HTR-8/SVneo (cell line): ENCODE measurements around the gene ASB11.

ENCODE experiments used
- DNase-seq: peaks from one replicate; pipeline ENCODE4 v3.0.0; 2011; ENCODE audit warnings: low spot score, mixed read lengths; ENCODE audit not compliant: insufficient read length
- FAIRE-seq: peaks from 2 replicates; lab custom pipeline; 2011; peaks lifted over from hg19 to GRCh38; lab: Jason Lieb, UNC

The ASB11 gene, protein sequence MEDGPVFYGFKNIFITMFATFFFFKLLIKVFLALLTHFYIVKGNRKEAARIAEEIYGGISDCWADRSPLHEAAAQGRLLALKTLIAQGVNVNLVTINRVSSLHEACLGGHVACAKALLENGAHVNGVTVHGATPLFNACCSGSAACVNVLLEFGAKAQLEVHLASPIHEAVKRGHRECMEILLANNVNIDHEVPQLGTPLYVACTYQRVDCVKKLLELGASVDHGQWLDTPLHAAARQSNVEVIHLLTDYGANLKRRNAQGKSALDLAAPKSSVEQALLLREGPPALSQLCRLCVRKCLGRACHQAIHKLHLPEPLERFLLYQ

DNA sequence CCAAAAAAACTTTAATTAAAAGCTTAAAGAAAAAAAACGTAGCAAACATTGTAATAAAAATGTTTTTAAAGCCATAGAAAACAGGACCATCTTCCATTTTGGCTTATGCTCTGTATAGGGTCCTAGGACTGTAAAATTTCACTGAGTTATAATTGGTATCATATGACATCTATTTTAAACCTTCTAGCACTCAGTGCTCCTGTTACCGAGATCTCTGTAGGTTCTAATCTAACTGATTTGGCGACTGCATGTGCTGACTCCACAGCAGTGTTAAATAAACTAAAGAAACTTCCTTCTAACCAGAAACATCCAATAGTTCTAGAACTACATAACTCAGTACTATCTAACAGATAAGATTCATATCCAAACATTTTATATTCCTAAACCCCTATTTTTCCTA lies at the start of gene ASB11:
Gene ASB11, minus strand, starts transcription at position 132 of the 400 bp plus-strand sequence. Its CDS starts 35 bp downstream, at position 97.
- DNase-seq (no peak), FAIRE-seq (no peak)

DNA sequence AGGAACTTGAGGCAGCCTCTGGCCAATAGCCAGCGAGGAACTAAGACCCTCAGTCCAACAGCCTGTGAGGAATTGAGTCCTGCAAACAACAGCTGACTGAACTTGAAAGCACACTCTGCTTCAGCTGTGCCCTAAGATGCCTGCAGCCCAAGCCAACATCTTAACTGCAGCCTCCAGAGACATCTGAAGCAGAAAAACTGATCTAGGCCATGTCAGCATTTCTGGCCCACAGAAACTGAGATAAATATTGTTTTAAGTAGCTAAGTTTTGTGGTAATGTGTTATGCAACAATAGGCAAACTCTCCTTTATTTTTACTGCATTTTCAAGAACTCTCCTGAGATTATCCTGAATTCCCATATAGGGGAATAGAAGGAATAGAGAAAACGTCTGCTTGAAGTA lies 44.3 kb upstream of the ASB11 start:
- FAIRE-seq (no peak), DNase-seq (no peak)

DNA sequence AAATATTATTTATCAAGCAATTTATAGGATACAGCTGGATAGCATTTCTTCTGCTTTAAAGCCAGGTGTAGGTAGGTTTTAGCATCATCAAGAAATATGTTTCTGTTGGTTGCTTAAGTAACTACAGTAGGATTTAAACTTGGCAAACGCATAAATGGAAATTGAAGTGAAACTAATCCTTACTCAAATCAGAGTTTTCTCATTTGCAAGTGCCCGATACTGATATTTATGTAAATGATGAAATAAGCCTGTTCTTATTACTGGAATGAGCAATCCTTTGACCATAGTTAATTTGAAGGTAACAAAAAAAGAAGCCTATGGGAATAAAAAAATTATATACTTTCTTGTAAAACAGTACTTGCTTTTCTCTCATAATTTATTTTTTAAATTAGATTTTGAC lies 43.1 kb upstream of the ASB11 start:
- no peak for DNase-seq
- no peak for FAIRE-seq

DNA sequence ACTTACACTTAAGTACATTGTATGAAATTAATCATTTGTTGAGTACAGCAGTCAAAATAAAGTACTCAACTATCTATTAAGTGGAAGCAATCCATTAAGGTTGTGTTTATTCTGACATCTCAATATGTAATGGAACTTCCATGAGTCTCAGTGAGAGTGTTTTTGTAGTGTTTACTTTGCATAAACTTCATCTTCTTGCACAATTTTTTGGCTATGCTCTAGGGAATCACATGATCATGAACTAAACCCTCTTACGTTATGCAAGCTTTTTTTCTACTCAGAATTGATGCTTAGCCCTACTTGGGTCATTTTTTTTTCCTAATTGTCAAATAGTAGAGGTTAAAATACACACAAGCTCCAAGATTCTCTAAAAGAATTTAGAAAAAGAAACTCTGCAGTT lies 41.0 kb upstream of the ASB11 start:
- no peak for FAIRE-seq
- no peak for DNase-seq

DNA sequence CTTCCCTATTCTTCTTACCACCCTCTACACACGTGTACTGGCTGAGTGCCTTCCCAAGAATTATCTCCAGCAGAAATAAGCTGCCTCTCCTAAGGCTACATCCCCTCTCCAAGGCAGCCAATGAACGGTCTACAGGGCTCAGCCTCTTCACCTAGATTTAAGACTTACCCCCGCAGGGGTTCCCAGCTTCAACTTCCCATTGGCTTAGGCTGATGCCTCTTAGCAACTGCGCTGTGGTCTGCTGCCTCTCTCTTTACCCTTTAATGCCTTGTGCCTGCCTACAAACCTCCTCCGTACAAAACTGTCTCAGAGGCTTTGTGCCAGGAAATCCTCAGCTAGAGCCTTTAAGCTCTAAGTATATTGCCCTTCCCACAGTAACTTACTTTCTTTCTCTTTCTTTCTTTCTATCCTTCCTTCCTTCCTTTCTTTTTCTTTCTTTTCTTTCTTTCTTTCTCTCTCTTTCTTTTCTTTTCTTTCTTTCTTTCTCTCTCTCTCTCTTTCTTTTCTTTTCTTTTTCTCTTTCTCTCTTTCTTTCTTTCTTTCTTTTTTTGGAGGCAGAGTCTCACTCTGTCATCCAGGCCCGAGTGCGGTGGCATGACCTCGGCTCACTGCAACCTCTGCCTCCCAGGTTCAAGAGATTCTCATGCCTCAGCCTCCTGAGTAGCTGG lies 35.0 kb upstream of the ASB11 start:
- FAIRE-seq: no peak
- DNase-seq: no peak

DNA sequence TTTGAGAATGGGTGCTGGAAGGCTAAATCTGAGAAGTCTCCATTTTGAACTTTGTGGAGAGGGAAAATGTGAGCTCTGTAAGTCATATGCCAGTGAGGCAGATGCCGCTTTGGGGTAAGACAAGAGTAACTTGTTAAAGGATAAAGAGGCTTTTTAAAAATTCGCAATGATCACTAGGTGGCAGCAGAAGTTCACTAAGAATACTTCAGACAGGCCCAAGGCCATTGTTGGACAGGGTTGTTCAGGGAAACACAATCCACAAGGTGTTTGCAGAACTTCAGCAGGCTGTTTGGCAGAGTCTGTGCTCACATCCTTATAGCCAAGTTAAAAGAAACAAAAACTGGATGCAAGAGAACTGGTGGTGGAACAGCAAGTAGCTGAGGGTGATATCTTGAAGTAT lies 33.6 kb upstream of the ASB11 start:
- DNase-seq (peak; percentile 47), FAIRE-seq (no peak)

DNA sequence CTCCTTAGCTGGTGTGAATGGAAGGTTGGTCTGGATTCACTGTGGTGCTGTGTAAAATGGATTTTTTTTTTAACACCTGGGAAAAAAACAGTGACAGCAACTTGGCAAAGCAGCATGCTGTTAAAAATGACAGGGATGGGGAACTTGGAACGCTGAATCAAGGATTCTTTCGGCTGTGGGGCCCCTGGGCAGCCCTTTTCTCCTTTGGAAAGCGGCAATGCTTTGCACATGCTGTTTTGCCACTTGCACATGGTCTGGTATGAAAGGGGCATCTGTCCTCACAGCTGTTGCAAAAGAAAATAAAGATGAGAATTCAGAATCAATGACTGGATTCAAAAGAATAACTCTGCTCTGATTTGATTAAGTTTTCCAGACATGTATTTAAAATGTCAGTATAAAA lies 30.5 kb upstream of the ASB11 start:
- no peak for FAIRE-seq
- DNase-seq: no peak

DNA sequence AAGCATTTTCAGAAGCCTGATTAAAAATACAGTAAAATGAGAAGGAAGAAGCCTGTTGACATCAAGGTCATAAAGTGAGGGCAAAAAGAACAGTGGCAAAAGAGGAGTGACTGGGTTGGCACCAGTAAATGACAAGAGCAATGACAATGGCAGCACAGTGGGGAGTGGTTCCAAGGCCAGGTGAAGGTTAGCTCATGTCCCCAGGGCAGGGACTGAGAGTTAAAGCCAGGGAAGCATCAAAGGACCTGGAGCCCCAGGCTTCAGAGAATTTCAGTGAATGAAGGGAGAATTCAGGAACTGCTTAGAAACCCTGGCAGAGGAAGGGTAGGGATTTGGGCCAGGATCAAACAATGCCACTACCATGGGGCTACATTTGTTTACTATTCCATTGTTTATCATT lies 28.7 kb upstream of the ASB11 start:
- no peak for DNase-seq
- FAIRE-seq: no peak

DNA sequence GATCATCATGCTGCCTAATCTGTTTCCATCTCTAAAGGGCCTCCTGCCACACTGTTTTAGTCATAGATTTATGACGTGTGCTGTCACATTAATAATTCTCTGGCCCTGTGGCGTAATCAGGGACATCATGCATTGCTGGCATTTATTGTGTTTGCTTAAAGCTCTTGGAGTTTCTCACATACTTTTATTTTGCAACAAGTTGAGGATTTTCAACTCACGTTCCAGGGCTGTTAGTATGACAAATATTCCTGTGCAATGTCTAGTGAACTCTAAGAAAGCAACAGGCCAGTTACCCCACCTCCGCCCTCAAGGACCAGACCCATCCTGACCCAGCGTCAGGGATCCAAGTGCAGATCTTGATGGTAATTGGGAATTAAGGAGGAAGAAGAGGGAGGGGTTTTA lies 27.6 kb upstream of the ASB11 start:
- FAIRE-seq (no peak), DNase-seq (no peak)

DNA sequence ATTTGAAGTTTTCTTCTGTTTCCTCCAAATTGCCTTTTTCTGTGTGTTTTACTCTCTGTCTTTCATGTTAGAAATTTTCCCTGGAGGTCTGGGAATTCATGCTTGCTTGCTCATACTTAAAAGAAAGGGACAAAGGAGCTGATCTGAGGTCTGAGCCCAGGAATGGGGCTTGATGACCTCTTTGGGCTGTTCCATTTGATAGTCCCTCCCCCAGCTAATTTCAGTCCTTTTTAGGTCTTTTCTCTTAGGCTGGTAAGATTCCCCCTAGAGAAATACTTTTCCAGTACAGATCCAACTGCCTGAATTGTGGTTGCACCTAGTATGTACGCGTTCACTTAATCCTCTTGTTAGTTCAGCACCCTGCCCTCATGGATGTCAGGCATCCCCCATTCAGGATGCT lies 25.4 kb upstream of the ASB11 start:
- no peak for DNase-seq
- FAIRE-seq: no peak

DNA sequence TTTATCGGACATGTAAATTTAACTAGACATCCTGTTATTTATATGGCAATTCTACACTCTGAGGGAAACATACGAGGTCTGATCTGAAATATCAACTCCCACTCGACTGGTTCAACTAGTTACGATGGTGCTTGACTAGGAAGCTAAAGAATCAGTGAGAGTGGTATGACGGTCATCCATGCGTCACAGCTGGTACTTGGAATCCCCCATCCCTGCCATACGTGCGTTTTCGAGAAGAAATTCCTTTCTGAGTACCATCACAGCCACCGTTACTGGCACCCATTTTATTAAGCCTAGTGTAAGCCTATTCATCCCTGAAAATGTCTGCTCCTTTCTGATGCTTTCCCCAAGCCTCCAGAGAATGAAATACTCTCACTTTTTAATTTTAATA lies 20.6 kb upstream of the ASB11 start:
- DNase-seq: no peak
- peak; percentile 44 for FAIRE-seq

DNA sequence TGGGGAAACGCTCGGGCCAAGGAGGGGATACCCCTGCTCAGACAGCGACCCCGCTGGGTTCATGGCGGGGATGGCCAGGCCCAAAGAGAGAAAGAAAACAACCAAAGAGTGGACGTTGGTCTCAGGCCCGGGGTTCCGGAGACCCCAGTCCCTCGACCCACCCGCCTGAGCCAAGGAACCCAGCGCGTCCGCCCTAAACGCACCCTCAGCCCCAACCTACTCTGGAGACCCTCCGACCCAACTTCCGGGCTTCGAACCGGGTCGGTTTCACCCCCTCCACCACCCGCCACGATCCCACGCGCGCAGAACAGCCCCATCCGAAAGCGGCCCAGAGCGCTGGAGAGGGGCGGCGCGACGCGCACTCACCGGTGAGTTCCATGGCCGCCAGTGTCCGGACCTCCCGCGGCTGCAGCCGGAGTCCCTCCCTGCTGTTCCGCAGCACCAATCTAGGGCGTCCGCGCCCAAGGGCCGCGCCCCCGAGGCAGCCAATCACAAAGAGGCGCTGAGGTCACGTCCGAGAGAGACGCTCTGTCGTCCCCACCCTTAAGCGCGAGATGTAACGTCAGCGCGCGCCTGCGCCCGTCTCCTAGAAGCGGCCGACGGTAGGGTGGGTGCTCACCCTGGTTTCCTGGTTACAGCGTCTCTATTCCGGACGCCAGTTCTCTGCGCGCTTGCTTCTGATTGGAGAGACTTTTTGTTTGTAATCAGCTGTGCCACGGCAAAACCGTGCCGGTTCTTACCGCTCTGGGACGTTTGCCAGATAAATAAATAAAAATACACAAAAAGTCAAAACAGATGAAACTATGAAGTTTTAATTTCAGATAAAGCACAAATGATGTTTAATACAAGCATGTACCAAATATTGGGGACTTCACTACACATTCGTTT lies 19.9 kb upstream of the ASB11 start, which contains the start of gene PIGA:
Gene PIGA, minus strand, starts transcription at position 389 of the 888 bp plus-strand sequence. CDS start 3,593 bp downstream, outside the sequence.
- peak; percentile 63 for FAIRE-seq

DNA sequence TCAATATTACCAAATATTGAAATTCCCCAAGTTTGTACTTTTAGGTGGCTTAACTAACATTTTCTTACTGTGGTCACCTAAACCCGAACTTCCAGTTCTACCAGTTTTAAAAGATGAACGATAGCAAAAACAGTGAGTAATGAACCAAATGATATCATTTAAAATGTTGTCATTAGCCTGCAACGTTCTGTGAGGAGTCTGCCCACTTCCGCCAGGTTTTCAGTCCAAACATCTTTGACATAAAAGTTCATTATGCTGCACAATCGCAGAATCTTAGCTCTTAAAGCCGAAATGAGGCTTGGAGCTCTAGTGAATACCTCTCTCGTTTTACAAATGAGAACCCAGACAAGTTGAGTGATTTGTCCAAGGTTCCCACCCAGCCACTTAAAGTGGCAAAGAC lies 19.1 kb upstream of the ASB11 start:
- DNase-seq: no peak
- FAIRE-seq: no peak

More for the DNA sequence above, 19.9 kb upstream of the ASB11 start, which contains the start of gene PIGA:
- peak; percentile 69 for DNase-seq

DNA sequence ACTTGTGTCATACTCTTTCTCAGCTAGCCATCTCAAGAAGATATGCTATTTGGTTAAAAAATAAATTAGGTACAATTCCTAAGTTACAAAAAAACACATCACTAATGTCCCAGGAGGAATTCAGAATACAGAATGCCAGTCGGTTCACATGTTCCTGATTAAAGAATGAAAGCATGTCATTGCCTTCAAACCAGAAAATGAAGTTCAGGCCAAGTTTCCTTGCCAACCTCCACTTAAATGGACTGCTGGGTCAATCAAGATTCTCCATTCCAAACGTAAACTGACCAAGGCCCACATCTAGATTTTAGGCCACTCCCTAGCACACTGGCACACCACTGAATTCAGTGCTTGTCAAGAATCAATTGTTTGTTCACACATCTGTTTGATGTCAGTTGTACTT lies 13.4 kb upstream of the ASB11 start:
- peak; percentile 31 for FAIRE-seq

DNA sequence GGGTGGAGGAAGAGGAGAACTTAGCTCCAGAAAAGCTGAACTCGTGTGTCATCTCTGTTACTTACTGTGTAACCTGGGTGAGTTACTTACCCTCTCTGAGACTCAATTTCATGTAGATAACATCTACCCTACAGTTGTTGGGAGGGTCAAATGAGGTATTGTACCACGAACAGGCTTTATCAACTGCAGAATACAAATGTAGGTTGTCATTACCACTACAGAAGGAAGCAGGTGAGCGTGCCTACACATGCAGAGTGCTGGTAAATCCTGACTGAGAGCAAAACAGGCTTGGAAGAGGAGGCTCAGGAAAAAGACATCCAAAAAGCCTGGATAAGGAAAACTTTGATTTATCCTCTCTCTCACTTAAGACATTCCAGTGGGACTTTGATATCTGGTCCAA lies 12.7 kb upstream of the ASB11 start:
- FAIRE-seq: no peak
- DNase-seq: no peak

More for the DNA sequence above, 13.4 kb upstream of the ASB11 start:
- DNase-seq: no peak

DNA sequence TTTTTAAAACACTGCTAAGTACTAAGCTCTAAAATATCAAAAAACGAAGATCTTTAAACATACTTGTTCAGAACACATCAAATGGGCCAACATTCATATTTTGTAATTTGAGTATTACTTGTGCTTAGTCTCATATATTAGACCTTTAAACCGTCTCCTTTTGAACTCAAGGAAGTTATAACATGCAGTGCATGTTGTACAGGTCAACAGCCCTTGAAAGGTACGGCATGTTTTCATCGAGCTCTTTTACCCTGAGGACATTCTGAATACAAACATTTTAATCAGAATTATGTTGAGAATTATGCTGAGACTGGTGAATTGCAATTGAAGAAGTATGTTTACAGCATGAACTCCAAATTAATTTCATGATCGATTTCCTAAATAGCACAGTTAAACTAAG lies 7.0 kb upstream of the ASB11 start:
- DNase-seq: no peak
- no peak for FAIRE-seq

DNA sequence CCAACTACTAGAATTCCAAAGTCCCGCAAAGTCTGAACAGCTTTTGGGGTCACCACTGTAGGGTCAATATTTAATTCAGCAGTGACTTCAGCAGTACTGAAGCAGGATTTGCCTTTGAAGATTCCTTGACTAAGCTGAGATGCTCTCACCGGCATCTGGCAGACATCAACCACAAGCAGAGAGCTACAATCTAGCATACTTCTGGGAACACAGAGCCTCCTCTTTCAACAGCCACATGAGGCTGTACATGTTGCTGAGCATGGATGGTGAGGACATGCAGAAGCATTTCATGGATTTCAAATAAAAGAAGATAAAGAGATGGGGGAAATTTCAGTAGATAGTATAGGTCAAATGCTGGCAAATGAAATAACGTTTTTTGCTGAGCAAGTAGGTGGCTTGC lies 6.6 kb upstream of the ASB11 start:
- no peak for FAIRE-seq

DNA sequence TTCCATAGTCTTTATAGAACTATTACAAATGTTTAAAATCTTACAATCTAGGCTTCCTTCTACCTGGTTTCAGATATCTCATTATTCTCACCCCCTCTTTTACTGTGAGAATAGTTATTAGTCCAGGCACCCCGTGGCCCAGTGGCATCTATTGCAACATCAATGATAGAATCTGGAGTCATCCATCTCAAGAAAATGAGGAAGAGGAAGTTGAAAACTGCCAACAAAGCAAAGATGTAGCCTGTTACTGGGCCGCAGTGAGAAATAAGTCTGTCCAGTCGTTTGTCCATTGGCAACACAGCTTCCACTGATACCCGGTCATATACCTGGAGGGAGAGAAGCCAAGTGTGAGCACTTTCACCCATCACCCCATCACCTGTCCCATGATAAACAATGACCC lies 6.0 kb upstream of the ASB11 start:
- no peak for FAIRE-seq

More for the DNA sequence above, 6.6 kb upstream of the ASB11 start:
- DNase-seq: no peak

DNA sequence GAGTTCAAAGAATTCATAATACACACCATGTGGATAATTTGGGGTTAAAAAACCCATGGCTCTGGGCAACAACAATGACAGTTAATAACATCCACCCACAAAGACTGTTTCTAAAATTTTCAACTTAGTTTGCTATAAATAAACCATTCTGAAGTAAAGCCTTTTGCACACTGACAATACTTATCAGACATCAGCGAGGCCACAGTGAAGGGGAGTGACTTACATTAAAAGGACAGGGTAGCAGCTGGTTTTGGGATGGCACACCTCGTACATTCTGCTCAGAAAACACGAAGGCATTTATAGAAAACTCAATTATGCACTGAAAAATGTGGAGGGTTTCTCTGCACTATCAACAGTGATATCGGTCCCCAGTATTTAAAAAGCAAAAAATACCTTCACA lies 4.9 kb upstream of the ASB11 start:
- FAIRE-seq: no peak
- no peak for DNase-seq

More for the DNA sequence above, 6.0 kb upstream of the ASB11 start:
- DNase-seq: no peak

DNA sequence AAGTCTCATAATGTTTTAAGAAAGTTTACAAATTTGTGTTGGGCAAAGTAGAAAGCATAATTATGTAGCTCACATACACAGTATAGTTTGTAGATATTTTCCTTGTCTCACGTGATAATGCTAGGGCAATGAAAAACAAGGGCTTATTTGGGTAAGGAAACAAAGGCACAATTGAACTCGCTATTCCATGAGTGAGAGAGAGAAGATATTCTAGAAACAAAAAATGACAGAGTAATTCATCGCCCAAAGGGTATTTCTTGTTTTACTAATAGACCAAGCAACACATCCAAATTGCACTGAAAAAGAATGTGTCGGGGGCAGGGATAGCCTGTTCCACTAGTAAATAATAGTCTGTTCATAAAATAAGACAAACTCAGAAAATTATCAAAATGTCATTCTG lies 3.6 kb upstream of the ASB11 start:
- no peak for DNase-seq
- no peak for FAIRE-seq

DNA sequence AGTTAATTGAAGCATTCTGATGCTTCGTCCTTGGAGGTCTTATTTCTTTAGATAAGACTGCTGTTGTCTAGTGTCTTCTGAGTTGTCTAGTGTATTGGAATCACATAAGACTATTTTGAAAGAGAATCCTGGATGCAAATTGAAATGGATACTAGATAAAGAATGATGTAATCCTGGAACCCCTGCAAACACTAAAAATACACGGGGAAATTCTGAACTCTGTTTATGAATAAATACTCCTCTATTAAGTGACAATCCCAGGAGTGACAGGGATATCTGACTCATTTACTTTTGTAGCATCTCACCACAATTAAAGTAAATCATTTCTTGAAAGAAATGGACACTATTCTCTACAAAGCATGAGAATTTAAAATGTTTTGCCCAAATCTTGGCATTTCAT lies 968 bp downstream of the ASB11 start:
- DNase-seq (no peak), FAIRE-seq (no peak)
